Vagina (tissue), 2 donors: ENCODE measurements around the gene FBXW11.

Experiments used
- POLR2A ChIP-seq, 2 donors: fragments of 450-650 bp; IDR thresholded peaks; one replicate each; pipeline ENCODE4 v1.6.1; 2017; ENCODE audit warnings: antibody characterized with exemption in 2 of 2, mild to moderate bottlenecking in 2 of 2, moderate library complexity in 2 of 2
- TF ChIP-seq, protein P1 (sequence below), 3 experiments: fragments of 450-650 bp in 2 of 3; fragments of 200-600 bp in 1 of 3; sonication (generic) in 1 of 3; IDR thresholded peaks; one replicate each; pipeline ENCODE4 v1.5.1; 2017 to 2019; ENCODE audit warnings: antibody characterized with exemption in 3 of 3, mild to moderate bottlenecking in 2 of 3, moderate library complexity in 2 of 3

DNA sequence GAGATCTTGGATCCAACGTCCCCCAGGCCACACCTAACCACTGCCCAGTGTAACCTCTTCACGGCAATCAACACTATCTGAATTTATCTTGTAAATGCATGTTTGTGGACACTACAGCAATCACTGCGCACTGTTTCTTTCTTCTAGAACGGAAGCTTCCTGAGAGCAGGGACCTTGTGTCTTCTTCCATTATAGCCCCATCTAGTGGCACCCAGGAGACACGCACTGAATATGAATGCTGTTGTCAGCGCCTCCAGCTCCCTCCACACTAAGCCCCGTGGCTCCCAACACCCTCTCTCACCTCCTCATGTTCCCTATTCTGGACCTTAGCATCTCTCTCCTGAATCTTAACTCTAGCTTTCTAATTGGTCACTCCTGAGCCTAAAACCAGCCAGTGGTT lies 148.1 kb downstream of the FBXW11 start:
- TF ChIP-seq, protein P1, sequence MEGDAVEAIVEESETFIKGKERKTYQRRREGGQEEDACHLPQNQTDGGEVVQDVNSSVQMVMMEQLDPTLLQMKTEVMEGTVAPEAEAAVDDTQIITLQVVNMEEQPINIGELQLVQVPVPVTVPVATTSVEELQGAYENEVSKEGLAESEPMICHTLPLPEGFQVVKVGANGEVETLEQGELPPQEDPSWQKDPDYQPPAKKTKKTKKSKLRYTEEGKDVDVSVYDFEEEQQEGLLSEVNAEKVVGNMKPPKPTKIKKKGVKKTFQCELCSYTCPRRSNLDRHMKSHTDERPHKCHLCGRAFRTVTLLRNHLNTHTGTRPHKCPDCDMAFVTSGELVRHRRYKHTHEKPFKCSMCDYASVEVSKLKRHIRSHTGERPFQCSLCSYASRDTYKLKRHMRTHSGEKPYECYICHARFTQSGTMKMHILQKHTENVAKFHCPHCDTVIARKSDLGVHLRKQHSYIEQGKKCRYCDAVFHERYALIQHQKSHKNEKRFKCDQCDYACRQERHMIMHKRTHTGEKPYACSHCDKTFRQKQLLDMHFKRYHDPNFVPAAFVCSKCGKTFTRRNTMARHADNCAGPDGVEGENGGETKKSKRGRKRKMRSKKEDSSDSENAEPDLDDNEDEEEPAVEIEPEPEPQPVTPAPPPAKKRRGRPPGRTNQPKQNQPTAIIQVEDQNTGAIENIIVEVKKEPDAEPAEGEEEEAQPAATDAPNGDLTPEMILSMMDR (IDR thresholded peaks at IDR 0.05): no peak
- TF ChIP-seq POLR2A (IDR thresholded peaks at IDR 0.05): no peak
